GM12875 (cell line): Measurements from ENCODE around the gene POLR1G.
A peak's percentile ranks its signal among the peaks of the same experiment; 100 is the strongest.

Experiments
- H3K4me3 ChIP-seq: one replicate; pipeline ENCODE4 v1.5.1; 2011; ENCODE audit warnings: low read depth, low read length, control low read depth
- TF ChIP-seq, protein P1 (sequence below): IDR thresholded peaks from 2 replicates; pipeline ENCODE4 v1.5.1; 2011; ENCODE audit warnings: low read depth, mild to moderate bottlenecking, control low read depth, inconsistent platforms, low read length, moderate library complexity, borderline replicate concordance; ENCODE audit not compliant: insufficient read depth

POLR1G gene

DNA sequence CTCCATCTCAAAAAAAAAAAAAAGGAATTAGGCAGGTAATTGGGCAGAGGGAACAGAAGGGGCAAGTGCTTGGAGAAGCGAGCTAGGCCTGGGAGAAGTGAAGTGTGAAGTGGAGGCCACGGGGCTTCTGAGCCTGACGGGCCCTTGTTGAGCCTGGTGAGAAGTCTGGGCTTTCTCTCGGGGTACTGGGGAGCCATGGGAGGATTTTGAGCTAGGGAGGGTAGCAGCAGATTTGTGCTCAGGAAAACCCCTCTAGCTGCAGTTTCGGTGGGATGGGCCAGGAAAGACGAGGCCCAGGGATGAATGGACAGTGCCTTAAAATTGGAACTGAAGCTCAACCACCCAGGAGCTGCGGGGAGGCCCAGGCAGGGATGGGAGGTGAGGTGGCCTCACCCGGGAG lies 8.0 kb downstream of the POLR1G start:
- TF ChIP-seq, protein P1, sequence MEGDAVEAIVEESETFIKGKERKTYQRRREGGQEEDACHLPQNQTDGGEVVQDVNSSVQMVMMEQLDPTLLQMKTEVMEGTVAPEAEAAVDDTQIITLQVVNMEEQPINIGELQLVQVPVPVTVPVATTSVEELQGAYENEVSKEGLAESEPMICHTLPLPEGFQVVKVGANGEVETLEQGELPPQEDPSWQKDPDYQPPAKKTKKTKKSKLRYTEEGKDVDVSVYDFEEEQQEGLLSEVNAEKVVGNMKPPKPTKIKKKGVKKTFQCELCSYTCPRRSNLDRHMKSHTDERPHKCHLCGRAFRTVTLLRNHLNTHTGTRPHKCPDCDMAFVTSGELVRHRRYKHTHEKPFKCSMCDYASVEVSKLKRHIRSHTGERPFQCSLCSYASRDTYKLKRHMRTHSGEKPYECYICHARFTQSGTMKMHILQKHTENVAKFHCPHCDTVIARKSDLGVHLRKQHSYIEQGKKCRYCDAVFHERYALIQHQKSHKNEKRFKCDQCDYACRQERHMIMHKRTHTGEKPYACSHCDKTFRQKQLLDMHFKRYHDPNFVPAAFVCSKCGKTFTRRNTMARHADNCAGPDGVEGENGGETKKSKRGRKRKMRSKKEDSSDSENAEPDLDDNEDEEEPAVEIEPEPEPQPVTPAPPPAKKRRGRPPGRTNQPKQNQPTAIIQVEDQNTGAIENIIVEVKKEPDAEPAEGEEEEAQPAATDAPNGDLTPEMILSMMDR = no peak

DNA sequence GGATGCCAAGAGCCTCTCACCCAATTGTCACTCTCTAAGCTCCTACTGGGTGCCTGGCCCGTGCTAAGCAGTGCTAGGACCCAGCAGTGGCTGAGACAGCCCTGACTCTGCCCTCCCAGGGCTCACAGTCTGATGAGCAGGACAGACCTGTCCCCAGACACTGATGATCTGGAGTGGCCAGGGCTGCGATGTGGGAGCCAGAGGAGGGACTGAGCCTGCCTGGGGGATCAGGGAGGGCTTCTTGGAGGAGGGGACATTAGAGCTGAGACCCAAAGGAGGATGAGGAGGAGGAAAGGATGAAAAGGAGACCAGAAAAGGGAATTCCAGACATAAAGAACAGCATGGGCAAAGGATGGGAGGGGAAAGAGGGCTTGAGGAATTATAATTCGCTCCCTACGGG lies 10.7 kb downstream of the POLR1G start:
- H3K4me3 ChIP-seq = no peak overlapping the region
- TF ChIP-seq, protein P1 = no peak

More for the DNA sequence above, 8.0 kb downstream of the POLR1G start:
- no peak overlapping the region for H3K4me3 ChIP-seq

DNA sequence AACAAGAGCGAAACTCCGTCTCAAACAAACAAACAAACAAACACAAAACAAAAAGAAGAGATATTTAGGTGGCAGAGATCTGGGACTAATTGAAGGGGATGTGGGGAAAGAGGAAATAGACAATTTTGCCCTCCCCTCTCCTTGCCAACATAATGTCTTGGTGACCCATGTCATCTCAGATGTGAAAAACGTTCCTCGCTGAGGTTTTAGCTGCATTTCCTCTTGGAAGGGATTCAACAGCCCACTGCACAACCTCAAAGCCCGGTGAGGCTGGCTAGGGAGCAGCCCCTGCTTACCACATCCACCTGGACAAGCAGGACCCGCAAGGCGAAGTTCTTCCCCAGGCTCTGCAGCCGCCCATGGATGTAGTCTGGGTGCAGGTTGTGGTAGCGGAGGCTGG lies 12.4 kb downstream of the POLR1G start:
- TF ChIP-seq, protein P1 = no peak
- H3K4me3 ChIP-seq = peak overlapping the region; percentile 29

DNA sequence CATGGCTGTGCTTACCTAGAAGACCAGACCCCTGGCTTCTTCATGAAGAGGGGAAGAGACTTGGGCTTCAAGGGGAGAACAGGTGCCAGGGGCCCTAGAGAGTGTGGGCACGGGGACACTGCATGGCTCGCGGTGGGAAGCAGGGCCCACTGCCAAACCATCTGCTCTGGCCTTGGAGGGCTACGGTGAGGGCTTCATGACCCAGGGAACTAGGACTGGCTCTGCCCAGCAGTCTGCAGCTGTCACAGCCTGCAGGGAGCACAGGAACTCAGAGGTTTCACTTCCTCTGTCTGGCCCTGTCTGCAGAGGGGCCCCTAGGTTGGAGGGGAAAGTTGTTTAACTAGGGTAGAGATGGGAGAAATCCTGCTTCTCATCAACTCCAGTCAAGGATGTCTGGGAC lies 13.0 kb downstream of the POLR1G start:
- H3K4me3 ChIP-seq = peak overlapping the region; percentile 29
- TF ChIP-seq, protein P1 = no peak

DNA sequence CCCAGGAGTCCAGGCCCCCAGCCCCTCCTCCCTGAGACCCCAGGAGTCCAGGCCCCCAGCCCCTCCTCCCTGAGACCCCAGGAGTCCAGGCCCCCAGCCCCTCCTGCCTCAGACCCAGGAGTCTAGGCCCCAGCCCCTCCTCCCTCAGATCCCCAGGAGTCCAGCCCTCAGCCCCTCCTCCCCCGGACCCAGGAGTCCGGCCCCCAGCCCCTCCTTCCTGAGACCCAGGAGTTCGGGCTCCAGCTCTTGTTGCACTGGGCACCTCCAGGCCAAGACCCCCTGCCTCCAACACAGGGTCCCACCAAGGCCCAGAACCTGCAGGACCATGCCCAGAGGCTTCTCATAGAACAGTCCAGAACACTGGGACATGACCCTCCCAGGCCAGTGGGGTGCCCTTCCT lies 13.5 kb downstream of the POLR1G start:
- H3K4me3 ChIP-seq = peak overlapping the region; percentile 29
- TF ChIP-seq, protein P1 = no peak

DNA sequence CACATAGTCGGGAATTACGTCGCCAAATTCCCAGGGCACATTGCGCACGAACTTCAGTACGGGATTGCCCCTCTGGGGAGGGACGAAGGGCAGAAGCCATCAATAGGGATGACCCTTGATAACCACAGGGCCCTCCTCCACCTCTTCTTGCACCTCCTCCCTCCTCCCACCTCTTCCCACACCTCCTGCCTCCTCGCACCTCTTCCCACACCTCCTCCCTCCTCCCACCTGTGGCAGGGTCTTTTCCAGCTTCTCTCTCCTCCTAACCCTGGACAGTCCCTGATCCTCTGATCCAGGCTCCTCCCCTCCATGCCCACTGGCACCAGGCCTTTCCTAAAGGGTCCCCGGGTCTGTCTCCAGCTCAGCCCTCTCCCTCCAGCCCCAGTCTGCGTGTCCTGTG lies 13.9 kb downstream of the POLR1G start:
- no peak overlapping the region for H3K4me3 ChIP-seq
- TF ChIP-seq, protein P1 = no peak

DNA sequence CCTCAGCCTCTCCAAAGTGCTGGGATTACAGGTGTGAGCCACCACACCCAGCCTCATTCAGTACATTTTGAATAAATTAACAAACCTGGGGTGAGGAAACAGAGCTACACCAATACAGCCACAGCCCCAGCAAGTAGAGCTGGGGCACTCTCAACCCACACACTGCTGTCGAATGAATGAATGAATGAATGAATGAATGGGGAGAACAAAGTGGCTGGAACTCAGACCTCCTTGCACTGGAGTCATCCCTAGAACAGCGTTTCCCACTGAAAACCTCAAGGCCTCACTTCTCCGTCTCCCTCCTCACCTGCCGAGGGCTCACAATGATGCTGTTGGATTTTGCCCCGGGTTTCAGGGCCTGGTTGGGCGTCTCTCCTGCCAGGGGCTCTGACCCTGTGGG lies 14.4 kb downstream of the POLR1G start:
- TF ChIP-seq, protein P1 = no peak
- H3K4me3 ChIP-seq = no peak overlapping the region
